ENCODE results near the gene CCR5AS.
"Not testable (repeated sequence)": the region's sequence is repeated elsewhere in the genome, so short reads cannot be mapped to it uniquely, and the experiment has no call there.

CCR5AS gene

GRCh38 chr3:46435081-46435726 lies 28.3 kb upstream of the CCR5AS start:
- no peak for DNase-seq (ENCODE audit: low spot score)
- TF ChIP-seq, protein P1, sequence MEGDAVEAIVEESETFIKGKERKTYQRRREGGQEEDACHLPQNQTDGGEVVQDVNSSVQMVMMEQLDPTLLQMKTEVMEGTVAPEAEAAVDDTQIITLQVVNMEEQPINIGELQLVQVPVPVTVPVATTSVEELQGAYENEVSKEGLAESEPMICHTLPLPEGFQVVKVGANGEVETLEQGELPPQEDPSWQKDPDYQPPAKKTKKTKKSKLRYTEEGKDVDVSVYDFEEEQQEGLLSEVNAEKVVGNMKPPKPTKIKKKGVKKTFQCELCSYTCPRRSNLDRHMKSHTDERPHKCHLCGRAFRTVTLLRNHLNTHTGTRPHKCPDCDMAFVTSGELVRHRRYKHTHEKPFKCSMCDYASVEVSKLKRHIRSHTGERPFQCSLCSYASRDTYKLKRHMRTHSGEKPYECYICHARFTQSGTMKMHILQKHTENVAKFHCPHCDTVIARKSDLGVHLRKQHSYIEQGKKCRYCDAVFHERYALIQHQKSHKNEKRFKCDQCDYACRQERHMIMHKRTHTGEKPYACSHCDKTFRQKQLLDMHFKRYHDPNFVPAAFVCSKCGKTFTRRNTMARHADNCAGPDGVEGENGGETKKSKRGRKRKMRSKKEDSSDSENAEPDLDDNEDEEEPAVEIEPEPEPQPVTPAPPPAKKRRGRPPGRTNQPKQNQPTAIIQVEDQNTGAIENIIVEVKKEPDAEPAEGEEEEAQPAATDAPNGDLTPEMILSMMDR (IDR thresholded peaks at IDR 0.05; ENCODE audit: unreplicated experiment) = no peak
- Mint-ChIP-seq H3K4me1 (ENCODE audit: unreplicated experiment) (peaks cover 4% of the 10 kb centered on the region), H3K4me3 (ENCODE audit: unreplicated experiment) (no peak overlapping the region), H3K27me3 (ENCODE audit: unreplicated experiment) (peaks cover 9% of the 10 kb centered on the region), H3K27ac (ENCODE audit: unreplicated experiment) (no peak overlapping the region), H3K9me3 (ENCODE audit: unreplicated experiment) (no peaks in the 10 kb centered on the region), H3K36me3 (ENCODE audit: low read depth, unreplicated experiment) (peaks cover 8% of the 10 kb centered on the region)

DNA sequence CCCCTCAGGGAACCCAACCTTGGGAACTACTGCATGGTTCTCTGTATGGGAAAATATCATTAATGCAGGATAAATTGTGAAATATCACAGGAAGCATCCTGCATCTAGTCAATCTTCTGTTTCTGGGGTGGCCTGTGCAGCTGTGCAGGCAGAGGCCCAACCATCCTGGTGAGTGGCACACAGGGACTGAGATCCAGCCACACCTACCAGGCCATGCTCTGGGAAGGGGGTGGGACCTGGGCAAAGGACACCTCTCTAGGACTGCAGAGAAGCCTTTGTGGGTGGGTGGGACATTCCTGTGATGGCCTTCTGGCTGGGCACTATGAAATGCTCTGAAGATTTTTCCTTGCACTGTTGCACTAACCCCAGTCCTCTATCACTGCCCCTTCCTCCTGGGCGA lies 27.0 kb upstream of the CCR5AS start:
- Mint-ChIP-seq H3K36me3 (ENCODE audit: low read depth, unreplicated experiment) (peaks cover 8% of the 10 kb centered on the region), H3K4me3 (ENCODE audit: unreplicated experiment) (no peak overlapping the region), H3K4me1 (ENCODE audit: unreplicated experiment) (peaks cover 4% of the 10 kb centered on the region), H3K27ac (ENCODE audit: unreplicated experiment) (no peak overlapping the region), H3K27me3 (ENCODE audit: unreplicated experiment) (peaks cover 9% of the 10 kb centered on the region), H3K9me3 (ENCODE audit: unreplicated experiment) (no peaks in the 10 kb centered on the region)
- TF ChIP-seq, protein P1 (IDR thresholded peaks at IDR 0.05; ENCODE audit: unreplicated experiment) = no peak
- no peak for DNase-seq (ENCODE audit: low spot score)

DNA sequence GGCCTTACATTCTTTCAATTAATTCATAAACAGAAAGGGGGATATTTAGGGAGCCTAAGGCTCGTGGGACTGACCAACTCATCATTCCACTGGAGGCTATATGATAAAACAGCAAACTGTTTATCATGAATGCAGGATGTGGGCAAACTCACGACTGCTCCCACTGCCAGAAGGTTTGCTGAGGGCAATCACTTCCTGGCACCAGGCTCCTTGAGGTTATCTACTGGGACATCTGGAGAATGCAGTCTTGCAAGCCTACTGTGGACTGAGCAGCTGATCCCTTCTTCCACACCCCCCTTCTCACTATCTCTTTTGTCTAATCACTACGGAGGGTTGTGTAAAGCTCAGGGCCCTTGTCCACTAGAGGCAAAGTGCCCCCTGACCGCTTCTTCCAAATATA lies 26.3 kb upstream of the CCR5AS start:
- not testable (repeated sequence) for H3K27ac Mint-ChIP-seq (ENCODE audit: unreplicated experiment); DNase-seq (ENCODE audit: low spot score); H3K36me3 Mint-ChIP-seq (ENCODE audit: low read depth, unreplicated experiment); H3K9me3 Mint-ChIP-seq (ENCODE audit: unreplicated experiment); H3K4me1 Mint-ChIP-seq (ENCODE audit: unreplicated experiment); H3K27me3 Mint-ChIP-seq (ENCODE audit: unreplicated experiment); H3K4me3 Mint-ChIP-seq (ENCODE audit: unreplicated experiment)

DNA sequence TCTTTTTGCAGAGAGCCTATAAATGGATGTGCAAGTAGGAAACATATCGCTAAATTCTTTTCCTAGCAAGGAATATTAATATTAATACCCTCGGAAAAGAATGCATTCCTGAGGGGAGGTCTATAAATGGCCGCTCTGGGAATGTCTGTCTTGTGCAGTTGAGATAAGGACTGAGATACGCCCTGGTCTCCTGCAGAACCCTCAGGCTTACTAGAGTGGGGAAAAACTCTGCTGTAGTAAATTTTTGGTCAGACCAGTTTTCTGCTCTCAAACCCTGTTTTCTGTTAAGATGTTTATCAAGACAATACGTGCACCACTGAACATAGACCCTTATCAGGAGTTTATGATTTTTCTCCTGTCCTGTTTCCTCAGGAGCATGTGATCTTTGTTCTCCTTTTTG lies 25.0 kb upstream of the CCR5AS start:
- not testable (repeated sequence) for H3K9me3 Mint-ChIP-seq (ENCODE audit: unreplicated experiment); H3K27me3 Mint-ChIP-seq (ENCODE audit: unreplicated experiment); H3K27ac Mint-ChIP-seq (ENCODE audit: unreplicated experiment); H3K36me3 Mint-ChIP-seq (ENCODE audit: low read depth, unreplicated experiment); H3K4me3 Mint-ChIP-seq (ENCODE audit: unreplicated experiment); DNase-seq (ENCODE audit: low spot score)
- peaks cover 14% of the 10 kb centered on the region for H3K4me1 Mint-ChIP-seq (ENCODE audit: unreplicated experiment)

DNA sequence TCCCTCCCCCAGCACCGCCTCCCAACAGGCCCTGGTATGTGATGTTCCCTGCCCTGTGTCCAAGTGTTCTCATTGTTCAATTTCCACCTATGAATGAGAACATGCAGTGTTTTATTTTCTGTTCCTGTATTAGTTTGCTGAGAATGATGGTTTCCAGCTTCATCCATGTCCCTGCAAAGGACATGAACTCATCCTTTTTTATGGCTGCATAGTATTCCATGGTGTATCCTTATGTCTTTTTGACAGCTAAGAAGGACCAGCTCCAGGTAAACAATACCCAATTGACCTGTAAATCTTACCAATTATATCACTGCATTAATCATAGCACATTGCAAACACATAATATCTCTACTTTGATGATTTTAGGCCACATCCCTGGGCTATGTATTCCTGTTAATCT lies 24.0 kb upstream of the CCR5AS start:
- H3K4me1 Mint-ChIP-seq (ENCODE audit: unreplicated experiment) = peaks cover 24% of the 10 kb centered on the region
- DNase-seq (ENCODE audit: low spot score); H3K27me3 Mint-ChIP-seq (ENCODE audit: unreplicated experiment); H3K36me3 Mint-ChIP-seq (ENCODE audit: low read depth, unreplicated experiment); H3K4me3 Mint-ChIP-seq (ENCODE audit: unreplicated experiment); H3K9me3 Mint-ChIP-seq (ENCODE audit: unreplicated experiment); H3K27ac Mint-ChIP-seq (ENCODE audit: unreplicated experiment): not testable (repeated sequence)

- Mint-ChIP-seq H3K27me3 (ENCODE audit: unreplicated experiment) (peaks cover 7% of the 10 kb centered on the region), H3K36me3 (ENCODE audit: low read depth, unreplicated experiment) (peaks cover 6% of the 10 kb centered on the region), H3K4me1 (ENCODE audit: unreplicated experiment) (peaks cover 24% of the 10 kb centered on the region), H3K4me3 (ENCODE audit: unreplicated experiment) (no peak overlapping the region), H3K27ac (ENCODE audit: unreplicated experiment) (no peak overlapping the region), H3K9me3 (ENCODE audit: unreplicated experiment) (no peaks in the 10 kb centered on the region)
- no peak for DNase-seq (ENCODE audit: low spot score)
- TF ChIP-seq, protein P1 (IDR thresholded peaks at IDR 0.05; ENCODE audit: unreplicated experiment) = no peak
Observed at GRCh38 chr3:46429671-46430070, 22.8 kb upstream of the CCR5AS start.
